K562 (cell line): ENCODE measurements around the gene PIM3. TPM values are rescaled to one million over a fixed set of nuclear protein-coding genes. Genes with fewer than 3 reads are reported as not detected.
A peak's percentile ranks its signal among the peaks of the same experiment; 100 is the strongest.

Source experiments
- HMGN3 ChIP-seq: IDR thresholded peaks from 2 replicates; pipeline ENCODE4 v1.6.1; 2011; ENCODE audit warnings: borderline replicate concordance, low read depth, mild to moderate bottlenecking, mixed read lengths, low read length; ENCODE audit not compliant: insufficient read length; ENCODE audit errors: extremely low read depth
- MEIS2 ChIP-seq: fragments of 450-650 bp; IDR thresholded peaks from 2 replicates; pipeline ENCODE4 v1.6.1; 2014; ENCODE audit warnings: mild to moderate bottlenecking; ENCODE audit not compliant: partially characterized antibody
- NR2C2 ChIP-seq, 2 experiments: fragments of 200-800 bp in 1 of 2; sonication (Bioruptor generic) in 1 of 2; sonication (generic) in 1 of 2; formaldehyde crosslinking in 1 of 2; IDR thresholded peaks; 2 replicates each; pipeline versions ENCODE4 v1.6.1 to v1.8.0; 2016 to 2022; ENCODE audit warnings: mild to moderate bottlenecking in 1 of 2, missing compliant biosample characterization in 1 of 2, missing genetic modification characterization in 1 of 2, missing genetic modification reagents in 1 of 2
- POLR3G ChIP-seq: IDR thresholded peaks from 2 replicates; pipeline ENCODE4 v1.6.1; 2011; ENCODE audit not compliant: insufficient read length, insufficient replicate concordance; ENCODE audit errors: extremely low read depth
- PTRF ChIP-seq: fragments of 450-650 bp; IDR thresholded peaks from 2 replicates; pipeline ENCODE4 v1.6.1; 2016; ENCODE audit warnings: mild to moderate bottlenecking, missing genetic modification characterization, missing compliant biosample characterization
- PURB ChIP-seq: sonication (generic); formaldehyde crosslinking; IDR thresholded peaks from 2 replicates; pipeline ENCODE4 v1.9.0; 2021; ENCODE audit warnings: low read depth, mild to moderate bottlenecking, missing genetic modification reagents
- SAFB2 ChIP-seq: fragments of 200-400 bp; formaldehyde crosslinking; IDR thresholded peaks from 2 replicates; pipeline ENCODE4 v1.6.1; 2018; ENCODE audit warnings: borderline replicate concordance, low read length, low read depth, moderate library complexity; ENCODE audit not compliant: severe bottlenecking
- SRSF9 ChIP-seq: fragments of 200-400 bp; formaldehyde crosslinking; IDR thresholded peaks from 2 replicates; pipeline ENCODE4 v1.6.1; 2017; ENCODE audit warnings: low read depth, low read length, borderline replicate concordance
- TCF7 ChIP-seq: sonication (generic); IDR thresholded peaks from 2 replicates; pipeline ENCODE4 v1.6.1; 2016; ENCODE audit warnings: antibody characterized with exemption, borderline replicate concordance
- TEAD1 ChIP-seq, 2 experiments: fragments of 450-650 bp in 1 of 2; sonication (generic) in 1 of 2; formaldehyde crosslinking; IDR thresholded peaks; 2 replicates each; pipeline versions ENCODE4 v1.4.0 to v1.8.0; 2020 to 2022; ENCODE audit warnings: mild to moderate bottlenecking in 2 of 2, missing genetic modification reagents in 1 of 2
- U2AF1 ChIP-seq: fragments of 200-400 bp; formaldehyde crosslinking; optimal IDR thresholded peaks from 2 replicates; pipeline ENCODE3; 2017; ENCODE audit warnings: mild to moderate bottlenecking, low read depth, low read length, moderate library complexity
- ZC3H11A ChIP-seq: IDR thresholded peaks from 2 replicates; pipeline ENCODE4 v1.6.1; 2012; ENCODE audit warnings: low read depth, low read length, improper control_type of control experiment
- ZNF133 ChIP-seq: fragments of 250-450 bp; sonication (Bioruptor Pico); IDR thresholded peaks from 2 replicates; pipeline ENCODE4 v1.4.0; 2020; ENCODE audit warnings: mild to moderate bottlenecking
- ZNF274 ChIP-seq: IDR thresholded peaks from 2 replicates; pipeline ENCODE4 v1.6.1; 2011; ENCODE audit warnings: low read depth, mild to moderate bottlenecking, low read length, moderate library complexity, borderline replicate concordance
- ZNF354B ChIP-seq: fragments of 250-450 bp; sonication (Bioruptor Pico); IDR thresholded peaks from 2 replicates; pipeline ENCODE4 v1.4.0; 2020
- ZNF76 ChIP-seq: fragments of 250-450 bp; sonication (Bioruptor Pico); IDR thresholded peaks from 2 replicates; pipeline ENCODE4 v1.4.0; 2020; ENCODE audit warnings: mild to moderate bottlenecking, moderate library complexity, borderline replicate concordance
- ZNF766 ChIP-seq: fragments of 200-800 bp; sonication (Bioruptor generic); conservative IDR thresholded peaks from 2 replicates; pipeline ENCODE4 v1.6.1; 2016; ENCODE audit warnings: missing genetic modification characterization, missing compliant biosample characterization
- polyA plus RNA-seq, 8 experiments: library from polyadenylated mRNA; depleted of rRNA in 4 of 8; stranded (reverse) in 5 of 8; unstranded in 3 of 8; fragments of >200 nt; fragmentation: Nextera tagmentation in 2 of 8; fragmentation: Illumina TruSeq in 1 of 8; extraction: Ambion mirVana in 2 of 8; extraction: Trizol in 1 of 8; gene quantifications; 2 replicates each; pipeline versions ENCODE4 v1.2.1 to v1.2.3, GENCODE V29; 2011 to 2014; ENCODE audit warnings: inconsistent platforms in 1 of 8, missing spikeins in 1 of 8
- total RNA-seq, 7 experiments: library from RNA; depleted of rRNA in 6 of 7; stranded (reverse); fragments of >200 nt in 6 of 7; fragmentation: Illumina TruSeq in 2 of 7; extraction: Trizol in 2 of 7; gene quantifications; 2 replicates each; pipeline versions ENCODE4 v1.2.1 to v1.2.3, GENCODE V29; 2011 to 2021; ENCODE audit warnings: low replicate concordance in 1 of 7
- TF ChIP-seq, protein P1 (sequence below): IDR thresholded peaks from 2 replicates; pipeline ENCODE4 v1.6.1; 2012; ENCODE audit warnings: low read depth, low read length, improper control_type of control experiment, borderline replicate concordance
- TF ChIP-seq, protein P2 (sequence below): fragments of 450-650 bp; formaldehyde crosslinking; conservative IDR thresholded peaks from 2 replicates; pipeline ENCODE4 v1.4.0; 2022; ENCODE audit warnings: mild to moderate bottlenecking, missing genetic modification characterization
- TF ChIP-seq, protein P3 (sequence below): fragments of 250-450 bp; sonication (Bioruptor Pico); IDR thresholded peaks from 2 replicates; pipeline ENCODE4 v1.5.0; 2020; ENCODE audit warnings: mild to moderate bottlenecking
- TF ChIP-seq, protein P4 (sequence below): fragments of 450-650 bp; formaldehyde crosslinking; IDR thresholded peaks from 2 replicates; pipeline ENCODE4 v1.4.0; 2022; ENCODE audit warnings: missing genetic modification characterization

PIM3 gene
- total and polyA plus RNA-seq, 9 of the 15 experiments (the other 6 are each of a cell fraction or from before 2014, with no cell fraction given), result 0.24 to 40.5 (median 5.3) TPM

DNA sequence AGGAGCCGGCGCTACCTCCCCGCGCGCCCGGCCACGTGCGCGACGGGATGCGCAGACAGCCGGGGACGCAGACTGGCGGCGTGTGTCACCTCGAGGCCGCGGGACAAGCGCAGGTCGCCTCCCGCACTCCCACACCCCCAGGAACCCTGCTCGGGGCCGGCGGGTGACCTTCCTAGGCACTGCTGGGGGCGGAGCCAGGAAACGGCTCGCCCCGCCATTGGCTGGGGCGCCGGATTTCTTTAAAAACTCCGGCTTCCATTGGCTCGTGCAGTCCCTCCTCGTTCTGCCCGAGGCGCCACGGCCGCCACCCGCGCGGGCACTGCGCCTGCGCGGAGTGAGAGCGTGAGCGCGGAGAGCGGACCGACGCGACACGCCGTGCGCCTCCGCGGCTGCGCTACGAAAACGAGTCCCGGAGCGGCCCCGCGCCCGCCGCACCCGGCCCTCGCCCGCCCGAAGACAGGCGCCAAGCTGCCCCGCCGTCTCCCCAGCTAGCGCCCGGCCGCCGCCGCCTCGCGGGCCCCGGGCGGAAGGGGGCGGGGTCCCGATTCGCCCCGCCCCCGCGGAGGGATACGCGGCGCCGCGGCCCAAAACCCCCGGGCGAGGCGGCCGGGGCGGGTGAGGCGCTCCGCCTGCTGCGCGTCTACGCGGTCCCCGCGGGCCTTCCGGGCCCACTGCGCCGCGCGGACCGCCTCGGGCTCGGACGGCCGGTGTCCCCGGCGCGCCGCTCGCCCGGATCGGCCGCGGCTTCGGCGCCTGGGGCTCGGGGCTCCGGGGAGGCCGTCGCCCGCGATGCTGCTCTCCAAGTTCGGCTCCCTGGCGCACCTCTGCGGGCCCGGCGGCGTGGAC lies at the start of gene PIM3 (continued):
- TF ChIP-seq, protein P1, sequence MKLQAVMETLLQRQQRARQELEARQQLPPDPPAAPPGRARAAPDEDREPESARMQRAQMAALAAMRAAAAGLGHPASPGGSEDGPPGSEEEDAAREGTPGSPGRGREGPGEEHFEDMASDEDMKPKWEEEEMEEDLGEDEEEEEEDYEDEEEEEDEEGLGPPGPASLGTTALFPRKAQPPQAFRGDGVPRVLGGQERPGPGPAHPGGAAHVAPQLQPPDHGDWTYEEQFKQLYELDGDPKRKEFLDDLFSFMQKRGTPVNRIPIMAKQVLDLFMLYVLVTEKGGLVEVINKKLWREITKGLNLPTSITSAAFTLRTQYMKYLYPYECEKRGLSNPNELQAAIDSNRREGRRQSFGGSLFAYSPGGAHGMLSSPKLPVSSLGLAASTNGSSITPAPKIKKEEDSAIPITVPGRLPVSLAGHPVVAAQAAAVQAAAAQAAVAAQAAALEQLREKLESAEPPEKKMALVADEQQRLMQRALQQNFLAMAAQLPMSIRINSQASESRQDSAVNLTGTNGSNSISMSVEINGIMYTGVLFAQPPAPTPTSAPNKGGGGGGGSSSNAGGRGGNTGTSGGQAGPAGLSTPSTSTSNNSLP, result no peak
- TF ChIP-seq NR2C2 (CRISPR knock-in tag; IDR thresholded peaks at IDR 0.05) (no peak), NR2C2 (tag; IDR thresholded peaks at IDR 0.05) (peak; percentile 86), MEIS2 (peak; percentile 53), ZNF76 (CRISPR knock-in tag) (no peak), ZNF133 (CRISPR knock-in tag) (no peak), ZNF274 (no peak), ZNF766 (0 out of 2 replicates have a peak, but pooled peaks have one; percentile 52), HMGN3 (peak; percentile 16), POLR3G (no peak), SRSF9 (no peak), U2AF1 (no peak), TCF7 (no peak), PTRF (tag) (no peak), SAFB2 (no peak), TEAD1 (CRISPR knock-in tag; IDR thresholded peaks at IDR 0.05) (0 out of 4 replicates have a peak, but pooled peaks of 1 of the 2 experiments have one; percentile 47), ZC3H11A (no peak), ZNF354B (no peak), PURB (CRISPR knock-in tag) (no peak)
- TF ChIP-seq, protein P2, sequence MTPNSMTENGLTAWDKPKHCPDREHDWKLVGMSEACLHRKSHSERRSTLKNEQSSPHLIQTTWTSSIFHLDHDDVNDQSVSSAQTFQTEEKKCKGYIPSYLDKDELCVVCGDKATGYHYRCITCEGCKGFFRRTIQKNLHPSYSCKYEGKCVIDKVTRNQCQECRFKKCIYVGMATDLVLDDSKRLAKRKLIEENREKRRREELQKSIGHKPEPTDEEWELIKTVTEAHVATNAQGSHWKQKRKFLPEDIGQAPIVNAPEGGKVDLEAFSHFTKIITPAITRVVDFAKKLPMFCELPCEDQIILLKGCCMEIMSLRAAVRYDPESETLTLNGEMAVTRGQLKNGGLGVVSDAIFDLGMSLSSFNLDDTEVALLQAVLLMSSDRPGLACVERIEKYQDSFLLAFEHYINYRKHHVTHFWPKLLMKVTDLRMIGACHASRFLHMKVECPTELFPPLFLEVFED (CRISPR knock-in tag), result no peak
- TF ChIP-seq, protein P3, sequence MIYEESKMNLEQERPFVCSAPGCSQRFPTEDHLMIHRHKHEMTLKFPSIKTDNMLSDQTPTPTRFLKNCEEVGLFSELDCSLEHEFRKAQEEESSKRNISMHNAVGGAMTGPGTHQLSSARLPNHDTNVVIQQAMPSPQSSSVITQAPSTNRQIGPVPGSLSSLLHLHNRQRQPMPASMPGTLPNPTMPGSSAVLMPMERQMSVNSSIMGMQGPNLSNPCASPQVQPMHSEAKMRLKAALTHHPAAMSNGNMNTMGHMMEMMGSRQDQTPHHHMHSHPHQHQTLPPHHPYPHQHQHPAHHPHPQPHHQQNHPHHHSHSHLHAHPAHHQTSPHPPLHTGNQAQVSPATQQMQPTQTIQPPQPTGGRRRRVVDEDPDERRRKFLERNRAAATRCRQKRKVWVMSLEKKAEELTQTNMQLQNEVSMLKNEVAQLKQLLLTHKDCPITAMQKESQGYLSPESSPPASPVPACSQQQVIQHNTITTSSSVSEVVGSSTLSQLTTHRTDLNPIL (CRISPR knock-in tag), result no peak
- TF ChIP-seq, protein P4, sequence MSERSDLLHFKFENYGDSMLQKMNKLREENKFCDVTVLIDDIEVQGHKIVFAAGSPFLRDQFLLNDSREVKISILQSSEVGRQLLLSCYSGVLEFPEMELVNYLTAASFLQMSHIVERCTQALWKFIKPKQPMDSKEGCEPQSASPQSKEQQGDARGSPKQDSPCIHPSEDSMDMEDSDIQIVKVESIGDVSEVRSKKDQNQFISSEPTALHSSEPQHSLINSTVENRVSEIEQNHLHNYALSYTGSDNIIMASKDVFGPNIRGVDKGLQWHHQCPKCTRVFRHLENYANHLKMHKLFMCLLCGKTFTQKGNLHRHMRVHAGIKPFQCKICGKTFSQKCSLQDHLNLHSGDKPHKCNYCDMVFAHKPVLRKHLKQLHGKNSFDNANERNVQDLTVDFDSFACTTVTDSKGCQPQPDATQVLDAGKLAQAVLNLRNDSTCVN (CRISPR knock-in tag), result no peak
